ENCODE results near the gene MUC5AC.

Gene MUC5AC

DNA sequence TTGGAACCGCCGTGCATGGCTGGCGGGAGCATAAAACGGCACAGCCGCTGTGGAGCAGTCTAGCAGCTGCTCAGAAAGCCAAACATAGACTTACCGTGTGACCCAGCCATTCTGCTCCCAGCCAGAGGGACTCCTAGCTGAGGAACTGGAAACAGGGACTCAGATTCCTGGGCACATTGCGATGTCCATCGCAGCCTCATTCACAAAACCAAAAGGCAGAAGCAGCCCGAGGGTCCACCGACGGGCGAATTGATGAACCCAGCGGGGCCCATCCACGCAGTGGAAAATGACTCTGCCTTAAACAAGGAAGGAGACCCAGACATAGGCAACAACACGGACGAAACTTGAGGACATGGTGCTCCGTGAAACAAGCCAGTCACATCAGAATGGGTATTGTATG lies 59.4 kb downstream of the MUC5AC start:
- DNase-seq: no peak

DNA sequence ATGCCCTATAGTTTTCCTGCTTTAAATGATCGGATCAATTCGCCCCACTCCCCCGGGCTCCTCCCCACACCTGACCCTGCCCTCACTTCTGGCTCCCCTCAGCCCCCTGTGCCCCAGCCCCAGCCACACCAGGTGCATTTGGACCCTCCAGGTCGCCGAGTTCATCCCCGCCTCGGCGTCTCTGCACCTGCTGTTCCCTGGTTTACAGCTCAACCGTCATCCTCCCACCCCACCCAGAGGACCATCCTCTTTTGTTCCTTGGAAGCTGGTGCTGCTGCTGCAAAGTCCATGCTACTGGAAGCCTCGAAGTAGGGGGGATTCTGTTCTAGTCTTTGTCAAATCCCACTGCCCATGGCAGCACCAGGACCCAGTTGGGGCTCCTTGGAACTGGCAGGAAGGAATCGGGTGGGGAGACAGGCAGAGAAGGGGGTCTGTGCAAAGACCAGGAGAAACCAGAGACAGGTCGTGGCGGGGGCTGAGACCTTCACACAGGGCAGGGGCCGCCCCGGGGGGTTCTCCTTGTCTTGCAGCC lies 60.6 kb downstream of the MUC5AC start:
- no peak for DNase-seq

DNA sequence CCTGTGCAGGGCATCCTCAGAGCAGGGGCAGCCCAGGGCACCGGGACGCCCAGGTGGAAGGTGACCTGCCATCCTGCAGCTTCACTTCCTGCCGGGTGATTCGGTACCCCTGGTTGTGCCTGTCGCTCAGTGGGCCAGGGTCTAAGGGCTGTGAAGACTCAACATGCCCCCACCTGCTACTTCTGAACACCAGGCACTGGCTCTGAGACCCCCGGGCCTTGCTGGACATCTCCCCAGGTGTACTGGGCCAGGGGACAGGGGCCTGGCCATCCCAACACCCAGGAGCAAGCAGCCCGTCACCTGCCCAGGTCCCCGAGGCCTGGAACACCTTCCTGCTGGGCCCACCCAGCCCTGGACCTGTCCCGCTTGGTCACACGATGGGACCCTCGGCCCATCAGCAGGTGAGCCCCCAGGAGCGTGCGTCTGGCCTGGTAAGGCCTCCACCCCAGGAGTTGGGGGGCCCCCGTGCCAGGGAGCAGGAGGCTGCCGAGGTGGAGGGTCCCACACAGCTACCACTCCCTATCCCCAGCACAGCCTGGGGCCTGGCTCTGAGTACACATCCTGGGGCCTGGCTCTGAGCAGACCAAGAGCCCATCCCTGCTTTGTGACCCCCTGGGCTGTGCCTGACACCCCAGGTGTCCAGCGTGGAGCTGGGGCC lies 61.2 kb downstream of the MUC5AC start:
- DNase-seq: no peak

DNA sequence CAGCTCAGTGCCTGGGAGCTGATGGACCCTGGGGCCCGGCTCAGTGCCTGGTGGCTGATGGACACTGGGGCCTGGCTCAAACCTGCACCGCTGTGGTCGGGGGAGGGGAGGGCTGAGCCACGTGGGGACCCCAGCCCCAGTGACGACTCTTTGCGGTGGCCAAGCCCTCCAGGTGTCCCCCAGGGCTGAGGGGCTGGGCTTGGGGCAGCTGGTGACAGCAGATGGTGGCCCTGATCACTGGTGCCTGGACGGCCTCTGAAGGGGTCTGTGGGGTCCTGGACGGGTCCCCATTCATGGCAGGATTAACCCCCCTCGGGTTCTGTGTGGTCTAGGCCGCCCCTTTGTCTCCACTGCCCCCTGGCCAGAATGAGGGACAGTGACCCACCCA lies 61.7 kb downstream of the MUC5AC start:
- DNase-seq: no peak

DNA sequence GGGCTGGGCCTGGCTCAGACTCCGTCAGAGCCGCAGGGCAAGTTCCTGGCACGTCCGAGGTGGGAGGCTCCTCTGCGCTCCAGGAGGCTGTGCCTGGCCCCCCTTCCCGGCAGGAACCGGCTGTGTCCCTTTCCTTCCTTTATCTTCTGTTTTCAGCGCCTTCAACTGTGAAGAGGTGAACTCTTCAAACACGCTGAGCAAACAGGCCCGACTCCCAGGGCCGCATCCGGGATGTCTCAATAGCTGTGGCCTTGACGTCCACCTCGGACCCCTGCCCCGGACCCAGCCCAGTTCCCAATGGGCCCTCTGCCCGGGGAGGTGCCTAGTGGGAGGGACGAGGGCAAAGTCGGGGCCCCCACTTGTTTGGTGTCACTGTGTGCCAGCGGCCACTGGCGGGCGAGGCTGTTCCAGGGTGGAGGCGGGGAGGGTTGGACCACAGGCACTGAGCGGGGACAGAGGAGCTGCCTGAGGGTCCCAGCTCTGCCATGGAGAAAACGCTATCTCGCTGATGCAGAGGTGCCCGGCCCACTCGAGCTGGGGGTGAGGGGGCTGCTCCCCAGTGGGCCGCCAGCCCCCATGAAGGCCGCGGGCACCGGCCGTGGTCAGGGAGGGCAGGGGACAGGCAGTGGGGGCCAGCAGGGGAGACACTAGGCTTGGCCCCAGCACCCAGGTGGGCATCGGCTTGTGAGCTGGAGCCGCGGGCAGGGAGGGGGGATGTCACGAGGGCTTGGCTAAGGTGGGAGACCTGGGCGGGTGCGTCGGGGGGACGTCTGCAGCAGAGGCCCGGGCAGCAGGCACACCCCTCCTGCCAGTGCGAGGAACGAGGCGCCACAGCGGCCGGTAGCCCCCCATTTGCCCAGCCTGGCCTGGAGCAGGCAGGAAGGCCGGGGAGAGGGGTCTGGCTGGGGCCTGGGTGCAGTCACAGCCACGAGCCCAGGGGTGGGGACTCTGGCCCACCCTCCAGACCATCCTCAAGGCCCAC lies 62.4 kb downstream of the MUC5AC start:
- no peak for DNase-seq

DNA sequence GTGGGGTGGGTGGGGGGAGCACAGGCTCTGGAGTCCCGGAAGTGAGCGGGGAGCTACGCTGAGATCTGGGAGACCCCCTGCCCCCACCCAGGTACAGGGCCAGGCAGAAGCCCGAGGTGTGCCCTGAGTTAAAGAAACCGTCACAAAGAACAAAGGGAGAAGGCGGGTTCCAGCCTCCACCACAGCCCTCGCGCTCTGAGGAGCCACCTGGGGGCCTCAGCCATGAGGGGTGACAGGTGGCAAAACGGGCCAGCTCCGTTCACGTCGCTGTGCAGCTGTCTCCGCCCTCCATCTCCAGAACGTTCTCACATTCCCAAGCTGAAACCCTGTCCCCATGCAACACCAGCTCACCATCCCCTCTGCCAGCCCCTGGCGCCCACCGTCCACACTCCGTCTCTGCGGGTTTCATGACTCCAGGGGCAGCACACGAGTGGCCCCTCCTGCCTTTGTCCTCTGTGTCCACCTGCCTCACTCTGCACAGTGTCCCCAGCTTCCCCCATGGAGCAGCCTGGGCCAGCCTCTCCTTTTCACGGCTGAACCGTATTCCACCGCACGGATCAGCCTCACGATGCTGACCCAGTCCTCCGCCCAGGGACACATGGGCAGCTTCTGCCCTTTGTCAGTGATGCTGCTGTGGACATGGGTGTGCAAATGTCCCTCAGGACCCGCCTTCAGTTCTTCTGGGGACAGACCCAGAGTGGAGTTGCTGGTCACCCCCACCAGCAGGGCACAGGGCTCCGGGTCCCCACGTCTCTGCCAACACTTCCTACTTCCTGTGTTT lies 63.4 kb downstream of the MUC5AC start:
- DNase-seq: no peak

DNA sequence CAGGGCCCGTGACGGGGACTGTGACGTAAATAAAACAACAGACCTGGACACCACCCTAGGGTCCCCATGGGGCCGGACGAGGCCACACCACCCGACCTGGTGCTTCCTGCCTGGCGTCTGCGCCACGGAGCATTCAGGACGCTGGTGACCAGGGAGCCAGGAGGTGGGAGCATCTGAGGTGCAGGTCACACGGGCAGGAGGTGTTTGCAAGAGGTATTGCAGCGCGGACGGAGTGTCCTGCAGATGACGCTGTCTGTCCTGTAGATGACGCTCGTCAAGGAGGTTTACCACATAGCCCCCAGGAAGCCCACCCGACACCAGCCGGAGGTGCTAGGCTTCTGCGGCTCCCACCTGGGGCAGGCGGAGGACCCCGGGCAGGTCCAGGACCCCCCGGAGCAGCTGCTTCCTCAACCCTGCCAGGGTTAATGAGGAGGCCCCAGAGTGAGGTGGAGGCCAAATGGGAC lies 64.1 kb downstream of the MUC5AC start:
- no peak for DNase-seq

DNA sequence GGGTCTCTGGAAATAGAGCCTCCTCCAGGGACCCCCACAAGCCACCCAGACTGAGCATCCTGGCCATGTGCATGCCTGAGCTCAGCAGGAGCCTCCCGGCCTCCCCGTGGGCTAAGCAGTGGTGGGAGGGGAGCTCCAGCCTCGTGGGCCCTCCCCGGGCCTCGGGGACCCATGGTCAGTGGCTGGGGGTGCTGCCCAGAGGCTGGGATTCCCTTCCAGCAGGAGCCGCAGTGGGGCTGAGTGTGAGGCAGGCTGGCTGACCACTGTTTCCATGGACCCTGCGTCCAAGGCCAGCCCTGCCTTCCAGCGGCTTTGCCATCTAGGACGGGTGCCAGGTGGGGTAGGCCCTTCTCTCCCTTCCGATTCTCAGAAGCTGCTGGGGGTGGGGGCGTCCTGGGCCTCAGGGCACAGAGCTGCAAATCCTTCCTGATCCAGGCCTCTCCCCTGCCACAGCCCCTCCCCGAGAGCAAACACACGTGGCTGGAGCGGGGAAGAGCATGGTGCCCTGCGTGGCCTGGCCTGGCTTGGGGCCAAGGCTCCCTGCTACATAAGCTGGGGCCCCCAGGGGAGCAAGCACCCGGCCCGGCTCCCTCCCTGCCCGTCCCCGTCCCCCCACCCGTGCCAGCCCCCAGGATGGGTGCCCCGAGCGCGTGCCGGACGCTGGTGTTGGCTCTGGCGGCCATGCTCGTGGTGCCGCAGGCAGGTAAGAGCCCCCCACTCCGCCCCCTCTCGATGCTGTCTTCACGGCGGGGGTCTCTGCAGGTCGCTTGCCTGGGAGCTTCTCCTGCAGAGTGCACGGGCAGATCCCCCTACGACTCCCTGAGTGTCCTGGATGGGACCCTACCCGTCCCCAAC lies 65.0 kb downstream of the MUC5AC start, which contains the start of gene MUC5B:
Gene MUC5B, plus strand, starts transcription at position 576 of the 855 bp plus-strand sequence. Its CDS starts 58 bp downstream, at position 634.
- no peak for DNase-seq

DNA sequence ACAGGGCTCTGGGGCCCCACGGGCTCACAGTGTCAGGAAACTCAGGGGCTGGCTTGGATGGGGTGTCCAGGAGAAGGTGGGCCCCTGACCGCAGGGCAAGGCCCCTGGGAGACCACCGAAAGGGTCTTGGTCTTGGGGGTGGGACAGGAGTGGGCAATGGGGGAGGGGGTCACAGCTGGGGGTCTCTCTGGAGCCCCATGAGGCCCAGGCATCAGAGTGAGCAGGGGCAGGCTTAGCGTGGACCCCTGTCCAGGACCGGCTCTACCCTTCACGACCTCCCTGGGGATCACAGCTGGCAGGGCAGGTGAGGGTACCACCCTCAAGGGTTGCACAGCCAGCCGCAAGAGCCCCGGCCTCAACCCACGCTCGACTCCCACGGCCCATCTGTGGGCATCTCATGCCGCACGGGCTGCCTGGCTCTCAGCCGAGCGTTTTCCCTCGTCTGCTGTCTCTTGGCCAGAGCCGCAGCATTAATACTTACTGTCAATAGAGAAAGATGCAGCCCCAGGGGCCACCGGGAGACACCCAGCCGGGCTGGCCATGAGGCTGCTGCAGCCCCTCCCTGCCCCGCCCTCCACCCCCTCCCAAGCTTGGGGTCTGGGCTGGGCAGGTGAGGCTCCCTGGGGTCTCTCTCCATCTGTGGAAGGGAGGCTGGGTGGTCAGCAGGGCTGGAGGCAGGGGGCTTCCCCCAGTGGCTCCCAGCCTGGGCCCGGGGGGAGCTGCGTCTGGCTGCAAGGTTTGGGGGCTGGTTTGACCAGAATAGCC lies 65.8 kb downstream of the MUC5AC start:
- no peak for DNase-seq

DNA sequence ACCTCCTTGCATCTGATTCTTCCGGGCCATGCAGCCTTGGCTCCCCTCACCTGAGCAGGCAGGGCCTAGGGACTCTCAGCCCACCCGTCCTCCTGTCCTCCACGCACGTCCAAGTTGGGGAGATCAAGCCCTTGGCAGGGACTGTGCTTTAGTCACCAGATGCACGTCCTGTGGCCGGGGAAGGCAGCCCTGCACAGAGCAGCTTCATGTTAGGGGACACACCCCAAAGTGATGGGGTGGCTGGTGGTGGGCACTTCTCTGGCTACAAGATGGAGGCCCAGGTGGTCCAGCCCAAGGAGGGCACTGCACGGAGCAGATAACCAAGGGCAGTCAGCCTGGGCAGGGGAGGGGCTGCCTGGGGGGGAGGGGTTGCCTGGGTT lies 66.3 kb downstream of the MUC5AC start:
- no peak for DNase-seq

DNA sequence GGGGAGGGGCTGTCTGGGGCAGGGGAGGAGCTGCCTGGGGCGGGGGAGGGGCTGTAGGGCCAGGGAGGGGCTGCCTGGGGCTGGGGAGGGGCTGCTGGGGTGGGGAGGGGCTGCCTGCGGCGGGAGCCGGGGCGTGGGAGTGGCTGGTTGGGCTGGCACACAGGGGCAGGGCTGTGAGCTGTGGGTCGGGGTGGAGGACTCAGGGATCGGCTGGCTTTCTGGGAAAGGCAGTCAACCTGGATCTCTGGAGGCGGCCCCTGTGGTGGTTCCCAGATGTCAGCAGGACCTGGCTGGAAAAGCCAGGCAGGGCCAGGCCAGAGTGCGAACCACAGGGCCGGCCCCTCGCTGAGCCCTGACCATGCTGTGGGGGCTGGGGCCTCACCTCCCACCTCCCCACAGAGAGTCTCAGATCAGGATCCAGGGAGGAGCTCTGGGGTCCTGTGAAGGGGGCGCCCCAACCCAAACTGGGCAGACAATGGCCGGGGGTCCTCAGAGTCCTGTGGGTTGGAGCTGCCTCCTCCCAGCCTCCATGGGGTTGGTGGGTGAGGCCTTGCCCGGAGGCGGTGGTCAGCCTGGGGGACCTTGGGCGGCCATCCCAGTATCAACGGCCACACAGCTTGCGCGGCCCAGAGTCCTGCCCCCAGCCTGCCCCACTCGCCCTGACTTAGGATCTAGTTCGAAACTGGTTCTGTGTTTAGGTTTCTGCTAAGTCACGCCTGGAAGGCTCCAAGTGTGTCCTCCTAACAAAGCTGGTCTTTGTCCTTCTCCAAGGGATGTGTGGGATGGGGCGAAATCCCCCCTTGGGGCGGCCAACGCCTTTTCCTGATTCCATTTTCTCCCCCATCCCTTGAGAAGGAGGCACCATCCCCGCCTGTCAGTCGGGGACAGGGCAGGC lies 67.0 kb downstream of the MUC5AC start:
- no peak for DNase-seq

DNA sequence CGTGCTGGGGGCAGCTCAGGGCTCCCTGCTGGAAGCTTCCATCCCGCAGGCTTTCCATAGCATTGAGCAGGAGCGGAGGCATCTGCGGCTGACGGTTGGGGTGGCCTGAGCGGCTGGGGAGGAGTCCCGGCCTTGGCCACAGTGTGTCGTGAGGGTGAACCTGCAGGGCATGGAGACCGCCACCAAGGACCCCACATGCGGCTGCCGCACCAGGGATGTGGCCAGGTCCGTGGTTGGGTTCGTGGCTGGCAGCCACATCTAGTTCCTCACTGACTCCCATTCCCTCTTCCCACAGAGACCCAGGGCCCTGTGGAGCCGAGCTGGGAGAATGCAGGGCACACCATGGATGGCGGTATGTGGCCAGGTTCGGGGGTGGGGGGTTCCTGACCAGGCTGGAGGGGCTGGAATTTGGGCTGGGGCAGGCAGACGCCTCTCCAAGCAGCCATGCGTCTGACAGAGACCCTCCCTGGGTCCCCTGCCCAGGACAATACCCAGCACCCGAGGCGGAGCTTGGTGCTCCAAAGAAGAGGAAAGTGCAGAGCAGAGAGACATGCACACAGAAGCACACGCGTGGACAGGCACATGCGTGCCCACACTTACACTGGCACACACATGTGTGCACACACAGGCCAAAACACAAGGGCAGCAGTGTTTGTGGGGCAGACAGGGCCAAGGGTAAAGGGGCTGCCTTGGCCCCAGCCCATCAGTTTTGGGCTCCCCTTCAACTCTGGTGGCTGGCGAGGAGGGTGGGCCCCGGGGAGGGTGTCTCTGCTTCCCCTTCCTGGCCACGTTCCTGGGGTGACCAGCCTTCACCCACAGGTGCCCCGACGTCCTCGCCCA lies 67.9 kb downstream of the MUC5AC start:
- DNase-seq: no peak

DNA sequence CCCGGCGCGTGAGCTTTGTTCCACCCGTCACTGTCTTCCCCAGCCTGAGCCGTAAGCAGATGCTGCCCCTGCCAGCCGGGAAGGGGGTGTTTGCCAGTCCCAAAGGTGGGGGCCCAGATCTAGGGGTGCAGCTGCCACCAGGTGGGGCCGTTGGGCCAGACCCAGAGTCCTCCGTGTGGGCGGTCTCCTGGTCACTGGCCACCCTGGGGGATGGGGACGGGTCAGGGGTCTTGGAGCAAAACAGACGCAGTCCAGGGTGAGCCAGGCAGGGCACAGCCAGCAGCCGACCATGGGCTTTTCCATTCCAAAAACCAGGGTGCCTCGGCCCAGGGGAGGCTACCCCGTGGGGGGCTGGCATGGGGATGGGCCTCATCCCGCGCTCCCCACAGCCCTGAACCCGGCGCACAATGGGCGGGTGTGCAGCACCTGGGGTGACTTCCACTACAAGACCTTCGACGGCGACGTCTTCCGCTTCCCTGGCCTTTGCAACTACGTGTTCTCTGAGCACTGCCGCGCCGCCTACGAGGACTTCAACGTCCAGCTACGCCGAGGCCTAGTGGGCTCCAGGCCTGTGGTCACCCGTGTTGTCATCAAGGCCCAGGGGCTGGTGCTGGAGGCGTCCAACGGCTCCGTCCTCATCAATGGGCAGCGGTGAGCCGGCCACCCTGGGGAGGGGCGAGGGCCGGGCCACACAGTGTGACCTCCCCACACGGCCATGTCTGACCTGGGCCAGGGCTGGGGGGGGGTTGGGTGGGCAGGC lies 68.7 kb downstream of the MUC5AC start:
- DNase-seq: no peak

DNA sequence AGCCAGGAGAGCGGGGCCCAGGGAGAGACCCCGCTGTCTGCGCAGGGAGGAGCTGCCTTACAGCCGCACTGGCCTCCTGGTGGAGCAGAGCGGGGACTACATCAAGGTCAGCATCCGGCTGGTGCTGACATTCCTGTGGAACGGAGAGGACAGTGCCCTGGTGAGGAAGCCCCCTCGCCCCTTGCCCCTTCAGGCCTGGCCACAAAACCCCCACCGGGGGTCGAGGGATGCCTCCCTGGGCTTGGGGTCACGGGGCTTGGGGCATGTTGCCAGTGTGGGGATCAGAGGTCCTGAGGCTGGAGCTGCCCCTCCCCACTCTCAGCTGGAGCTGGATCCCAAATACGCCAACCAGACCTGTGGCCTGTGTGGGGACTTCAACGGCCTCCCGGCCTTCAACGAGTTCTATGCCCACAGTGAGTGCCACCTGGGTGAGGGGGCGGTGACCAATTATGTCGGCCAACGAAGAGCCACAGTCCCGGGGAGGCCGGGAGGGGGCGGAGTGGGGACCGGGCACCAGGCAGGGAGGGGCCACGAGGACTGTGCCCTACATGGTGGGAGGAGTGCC lies 69.3 kb downstream of the MUC5AC start:
- no peak for DNase-seq

DNA sequence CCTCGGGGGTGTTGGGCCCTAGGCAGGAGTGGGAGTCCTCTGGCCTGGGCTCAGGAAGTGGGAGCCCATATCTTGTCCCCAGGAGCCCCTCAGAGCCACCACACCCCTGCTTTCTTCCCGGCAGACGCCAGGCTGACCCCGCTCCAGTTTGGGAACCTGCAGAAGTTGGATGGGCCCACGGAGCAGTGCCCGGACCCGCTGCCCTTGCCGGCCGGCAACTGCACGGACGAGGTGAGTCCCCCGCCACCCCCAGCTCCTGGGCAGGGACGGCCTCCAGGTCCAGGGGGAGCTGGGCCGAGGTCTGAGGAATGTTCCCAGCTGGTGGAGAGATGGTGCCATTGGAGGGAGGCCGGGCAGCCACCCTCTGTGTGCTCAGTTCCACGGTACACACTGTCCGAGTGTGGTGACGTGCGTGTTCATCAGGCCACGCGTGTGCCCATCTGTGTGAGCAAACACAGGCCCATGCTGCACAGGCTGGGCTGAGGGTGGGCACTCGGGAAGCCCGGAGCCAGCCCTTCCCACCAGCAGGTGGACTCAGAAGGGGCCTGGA lies 69.9 kb downstream of the MUC5AC start:
- DNase-seq: no peak

DNA sequence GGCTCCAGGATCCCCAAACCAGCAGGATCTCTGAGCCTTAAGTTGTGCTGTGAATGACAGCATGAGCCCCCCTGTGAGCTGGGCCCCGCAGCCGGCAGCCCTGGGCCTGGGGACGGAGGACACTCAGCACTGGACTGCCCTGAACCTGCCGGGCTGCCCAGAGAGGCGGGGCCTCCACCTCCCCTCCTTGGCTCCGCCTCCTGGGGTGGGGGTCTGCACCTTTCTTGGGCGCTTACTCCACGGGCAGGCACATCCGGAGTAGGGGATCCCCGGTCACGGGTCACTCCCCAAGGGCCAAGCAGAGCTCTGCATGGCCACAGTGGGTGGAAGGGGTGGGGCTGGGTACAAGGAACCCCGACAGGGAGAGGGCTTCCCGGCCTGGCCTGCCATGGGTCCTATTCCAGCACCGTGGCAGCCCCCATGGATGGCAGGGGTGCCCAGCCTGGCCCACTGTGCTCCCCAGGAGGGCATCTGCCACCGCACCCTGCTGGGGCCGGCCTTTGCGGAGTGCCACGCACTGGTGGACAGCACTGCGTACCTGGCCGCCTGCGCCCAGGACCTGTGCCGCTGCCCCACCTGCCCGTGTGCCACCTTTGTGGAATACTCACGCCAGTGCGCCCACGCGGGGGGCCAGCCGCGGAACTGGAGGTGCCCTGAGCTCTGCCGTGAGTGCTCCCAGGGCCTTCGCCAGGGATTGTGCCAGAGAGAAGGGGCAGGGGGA lies 70.5 kb downstream of the MUC5AC start:
- DNase-seq: no peak

DNA sequence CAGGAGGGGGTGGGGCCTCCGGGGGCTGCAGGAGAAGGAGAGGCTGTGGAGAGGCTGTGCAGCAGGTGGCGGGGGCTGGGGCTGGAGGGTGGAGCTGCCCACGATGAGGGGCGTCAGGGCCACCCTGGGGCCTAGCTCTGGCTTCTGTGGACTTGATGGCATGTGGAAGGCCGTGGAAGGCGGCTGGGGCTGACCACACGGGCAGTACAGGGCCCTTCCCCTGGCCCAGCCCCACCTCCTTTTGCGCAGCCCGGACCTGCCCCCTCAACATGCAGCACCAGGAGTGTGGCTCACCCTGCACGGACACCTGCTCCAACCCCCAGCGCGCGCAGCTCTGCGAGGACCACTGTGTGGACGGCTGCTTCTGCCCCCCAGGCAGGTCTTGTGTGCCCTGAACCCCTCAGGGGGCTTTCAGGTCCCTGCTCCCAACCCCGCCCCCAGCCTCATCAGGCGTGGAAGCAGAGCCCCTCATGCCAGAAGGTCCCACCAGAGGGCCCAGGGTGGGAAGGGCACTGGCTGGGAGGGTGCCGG lies 71.2 kb downstream of the MUC5AC start:
- no peak for DNase-seq
